HG03095 (cell line): ENCODE measurements around the gene FRMD4B.

Experiments
- ATAC-seq: cut with Tn5 transposase; IDR thresholded peaks from one replicate; pipeline ENCODE4 v1.9.1; 2021; ENCODE audit warnings: moderate library complexity; ENCODE audit not compliant: unreplicated experiment

Gene FRMD4B

GRCh38 chr3:69180869-69181591, 204.9 kb downstream of the FRMD4B start:
- no peak for ATAC-seq

GRCh38 chr3:69179740-69180372, 206.0 kb downstream of the FRMD4B start:
- ATAC-seq: no peak

- ATAC-seq: no peak
These were observed 206.8 kb downstream of the FRMD4B start for GRCh38 chr3:69178838-69179739.

GRCh38 chr3:69178082-69178481, 207.8 kb downstream of the FRMD4B start:
- ATAC-seq: no peak

- ATAC-seq: no peak
These were observed 210.8 kb downstream of the FRMD4B start for GRCh38 chr3:69174871-69175737.

- no peak for ATAC-seq
These were observed 211.4 kb downstream of the FRMD4B start for GRCh38 chr3:69174445-69174844.

GRCh38 chr3:69172058-69172457, 213.8 kb downstream of the FRMD4B start:
- no peak for ATAC-seq

GRCh38 chr3:69166446-69166845, 219.4 kb downstream of the FRMD4B start:
- ATAC-seq: no peak

- ATAC-seq: no peak
These were observed 220.1 kb downstream of the FRMD4B start for GRCh38 chr3:69165744-69166143.

GRCh38 chr3:69164296-69164695, 221.6 kb downstream of the FRMD4B start:
- no peak for ATAC-seq

- ATAC-seq: no peak
These were observed 223.4 kb downstream of the FRMD4B start for GRCh38 chr3:69162308-69162980.

GRCh38 chr3:69161587-69162307, 224.1 kb downstream of the FRMD4B start:
- ATAC-seq: peak; percentile 52

- no peak for ATAC-seq
These were observed 225.4 kb downstream of the FRMD4B start for GRCh38 chr3:69160525-69160924.

- no peak for ATAC-seq
These were observed 225.8 kb downstream of the FRMD4B start for GRCh38 chr3:69160107-69160506.

- ATAC-seq: no peak
These were observed 236.3 kb downstream of the FRMD4B start for GRCh38 chr3:69149586-69149985.

GRCh38 chr3:69145688-69146087, 240.2 kb downstream of the FRMD4B start:
- no peak for ATAC-seq

GRCh38 chr3:69144631-69145245, 241.2 kb downstream of the FRMD4B start:
- no peak for ATAC-seq

GRCh38 chr3:69143612-69144011, 242.3 kb downstream of the FRMD4B start:
- ATAC-seq: no peak
